GM18951 (cell line): ENCODE measurements around the gene FOXD4L1.
"Not testable (repeated sequence)": the region's sequence is repeated elsewhere in the genome, so short reads cannot be mapped to it uniquely, and the experiment has no call there.

ENCODE experiments used
- in situ Hi-C: fragments of 300-500 bp; cut with MboI; formaldehyde crosslinking; loops from one replicate; pipeline ENCODE4 v1.12.0; 2022; ENCODE audit warnings: low sequenced_read_pairs, mixed read lengths, inconsistent platforms; ENCODE audit not compliant: unreplicated experiment

The FOXD4L1 gene

DNA sequence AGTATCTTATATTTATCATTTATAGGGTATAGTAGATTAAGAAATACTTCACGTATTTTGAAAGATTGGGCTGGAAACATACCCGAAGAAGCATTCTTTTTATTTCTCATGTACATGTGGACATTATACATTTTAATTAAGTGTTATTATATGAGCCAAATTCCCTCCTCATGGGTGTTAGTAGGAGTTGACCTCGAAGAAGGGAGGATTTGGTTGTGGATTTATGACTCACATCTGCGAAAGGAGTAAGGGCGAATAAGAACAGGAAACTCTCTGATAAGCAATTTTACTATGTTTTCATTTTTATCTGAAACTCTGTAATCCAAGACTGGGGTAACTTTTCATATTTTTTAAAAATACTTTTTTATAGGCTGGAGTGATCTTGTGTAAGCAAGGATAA lies 23.0 kb downstream of the FOXD4L1 start:
- in situ Hi-C loops, result not testable (repeated sequence)

- in situ Hi-C loops, result not testable (repeated sequence)
Observed at GRCh38 chr2:113524986-113525385, 26.5 kb downstream of the FOXD4L1 start.

GRCh38 chr2:113527350-113528045 lies 29.0 kb downstream of the FOXD4L1 start:
- in situ Hi-C loops, result not testable (repeated sequence)

GRCh38 chr2:113528126-113528525 lies 29.7 kb downstream of the FOXD4L1 start:
- in situ Hi-C loops, result not testable (repeated sequence)

GRCh38 chr2:113528904-113529303 lies 30.4 kb downstream of the FOXD4L1 start:
- in situ Hi-C loops, result not testable (repeated sequence)

DNA sequence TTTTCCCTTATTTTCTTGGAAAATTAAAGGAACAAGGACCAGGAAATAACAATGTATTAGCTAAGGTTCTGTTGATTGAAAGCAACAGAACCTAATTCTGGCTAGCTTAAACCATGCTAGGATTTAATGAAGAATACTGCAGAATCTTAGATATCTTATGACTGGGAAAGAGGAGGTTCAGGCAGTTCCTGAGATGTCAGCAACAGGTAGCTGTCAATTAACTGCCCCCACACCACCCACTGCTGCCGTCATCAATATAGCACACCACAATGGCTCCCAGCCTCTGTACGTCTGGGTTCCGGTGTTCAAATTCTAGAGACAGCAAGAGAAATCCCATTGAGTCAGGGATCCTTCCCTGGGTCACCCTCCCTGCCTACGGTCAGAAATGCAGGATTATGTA lies 34.5 kb downstream of the FOXD4L1 start:
- in situ Hi-C loops, result not testable (repeated sequence)

DNA sequence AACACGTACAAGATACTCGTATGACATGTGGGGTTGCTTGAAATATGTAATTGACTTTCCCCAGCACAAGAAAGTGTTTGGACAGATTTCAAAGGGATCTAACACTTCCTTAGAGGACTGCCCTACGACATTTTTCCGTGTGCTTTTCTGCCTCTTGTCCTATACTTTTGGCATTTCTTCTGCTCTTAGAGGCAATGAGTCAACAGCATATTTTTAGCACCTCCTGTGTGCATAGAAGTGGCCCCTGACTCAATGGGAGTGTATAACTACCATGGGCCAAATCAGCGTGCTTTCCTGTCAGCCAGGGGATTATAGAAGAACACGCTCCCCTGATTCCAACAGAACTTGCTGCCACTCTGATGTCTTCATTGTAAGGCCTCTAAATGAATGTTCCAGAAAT lies 38.1 kb downstream of the FOXD4L1 start:
- in situ Hi-C loops, result not testable (repeated sequence)

- in situ Hi-C loops, result not testable (repeated sequence)
Observed at GRCh38 chr2:113540834-113541203, 42.4 kb downstream of the FOXD4L1 start.

DNA sequence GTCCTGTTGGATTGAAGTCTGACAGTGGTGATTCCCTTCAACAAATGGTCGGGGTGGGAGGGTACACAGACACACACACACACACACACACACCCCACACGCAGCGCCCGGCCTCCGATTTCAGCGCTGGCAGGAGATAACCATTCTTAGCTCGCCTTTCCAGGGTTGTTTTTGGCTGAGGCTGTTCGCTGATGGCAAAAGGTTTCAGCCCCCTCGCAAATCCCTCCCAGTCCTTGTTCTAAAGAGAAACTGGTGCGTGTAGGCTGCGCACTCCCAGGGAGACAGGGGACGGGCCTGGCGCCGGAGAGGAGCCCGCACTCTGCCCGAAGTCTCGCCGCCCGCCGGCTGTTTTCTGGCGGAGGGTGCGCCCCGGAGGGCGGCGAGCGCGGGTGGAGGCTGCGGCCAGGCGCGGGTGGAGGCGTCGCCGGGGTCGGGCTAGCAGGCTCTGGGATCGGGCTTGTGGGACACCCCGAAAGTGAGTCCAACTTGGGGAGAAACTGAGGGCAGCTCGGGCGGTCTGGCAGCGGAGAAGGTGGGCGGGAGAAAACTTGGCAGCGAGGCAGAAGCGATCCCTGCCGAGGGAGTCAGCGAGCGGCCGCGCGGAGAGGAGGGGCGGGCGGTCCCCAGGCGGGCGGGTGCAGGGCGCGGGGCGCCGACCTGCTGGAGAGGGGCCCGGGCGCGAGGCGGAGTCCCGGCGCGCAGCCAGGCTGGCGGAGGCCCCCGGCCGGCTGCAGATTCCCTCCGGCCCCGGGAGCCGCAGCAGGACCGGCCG lies 42.9 kb downstream of the FOXD4L1 start:
- in situ Hi-C loops, result not testable (repeated sequence)

- in situ Hi-C loops, result not testable (repeated sequence)
Observed at GRCh38 chr2:113541976-113542485, 43.6 kb downstream of the FOXD4L1 start.

DNA sequence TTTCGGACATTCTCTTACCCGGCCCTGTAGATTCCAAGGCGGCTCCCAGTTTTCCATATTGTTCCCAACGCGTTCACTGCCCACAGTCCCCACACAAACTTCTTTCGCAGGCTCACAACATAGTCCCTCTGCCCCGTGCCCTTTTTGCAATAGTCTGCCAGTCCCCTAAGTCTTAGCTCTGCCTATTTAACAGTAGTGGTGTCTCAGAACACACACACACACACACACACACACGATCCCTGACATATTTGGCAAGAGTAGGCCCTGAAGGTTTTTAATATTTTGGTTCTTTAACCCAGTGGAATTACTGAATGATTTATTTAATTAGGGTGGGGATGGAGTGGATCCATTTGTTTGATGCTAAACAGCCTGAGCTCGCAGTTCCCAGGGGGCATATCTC lies 44.1 kb downstream of the FOXD4L1 start:
- in situ Hi-C loops, result not testable (repeated sequence)
